GM12878 (cell line): ENCODE measurements around the gene SPCS3. TPM values are rescaled to one million over a fixed set of nuclear protein-coding genes. Genes with fewer than 3 reads are reported as not detected.
"Not testable (repeated sequence)": the region's sequence is repeated elsewhere in the genome, so short reads cannot be mapped to it uniquely, and the experiment has no call there.

Experiments used
- ATAC-seq: fragments of 200-7000 bp; cut with Tn5 transposase; 3 replicates; pipeline ENCODE4 v1.9.1; 2020; ENCODE audit warnings: mild to moderate bottlenecking, moderate library complexity
- BruUV-seq: library from RNA; stranded (reverse); fragments of 400-500 nt; replicated peaks from 2 replicates; lab custom pipeline; 2021; lab: Mats Ljungman, UMichigan
- CTCF ChIA-PET: fragments of 300-600 bp; sonication (Branson Sonifier 250); formaldehyde crosslinking; extraction: SDS; loops from one replicate; lab custom pipeline; 2021; ENCODE audit warnings: inconsistent platforms; lab: Yijun Ruan, JAX
- POLR2A ChIA-PET: fragments of 350-600 bp; formaldehyde crosslinking; extraction: SDS; loops from one replicate; lab custom pipeline; 2021; ENCODE audit warnings: inconsistent platforms; lab: Charles Lee
- RAD21 ChIA-PET: fragments of 300-600 bp; sonication (Branson Sonifier 250); formaldehyde crosslinking; loops from one replicate; lab custom pipeline; 2023; ENCODE audit warnings: antibody characterized with exemption; ENCODE audit not compliant: unreplicated experiment; lab: Charles Lee
- SMC1A ChIA-PET: fragments of 300-600 bp; sonication (Branson Sonifier 250); formaldehyde crosslinking; loops from one replicate; lab custom pipeline; 2023; ENCODE audit not compliant: unreplicated experiment, uncharacterized antibody; lab: Charles Lee
- DNase-seq: peaks from one replicate; pipeline ENCODE4 v3.0.0-alpha.2; 2011; ENCODE audit warnings: low read depth, low spot score
- FAIRE-seq: peaks from 3 replicates; lab custom pipeline; 2011; peaks lifted over from hg19 to GRCh38; lab: Jason Lieb, UNC
- H2AFZ ChIP-seq: 2 replicates; pipeline ENCODE4 v1.6.0; 2011; ENCODE audit warnings: low read depth, low read length, control low read depth; ENCODE audit not compliant: control insufficient read depth
- H3K27ac ChIP-seq: 2 replicates; pipeline ENCODE4 v1.5.1; 2011; ENCODE audit warnings: control low read depth; ENCODE audit not compliant: control insufficient read depth, insufficient read depth
- H3K27me3 ChIP-seq, 2 experiments: replicated peaks in 1 of 2; 2 replicates each; pipeline versions ENCODE4 v1.6.0 to v1.6.1; 2011; ENCODE audit warnings: low read length in 1 of 2; ENCODE audit not compliant: control insufficient read depth in 2 of 2, insufficient read depth in 2 of 2
- H3K36me3 ChIP-seq, 2 experiments: 2 replicates each; pipeline ENCODE4 v1.5.1; 2011; ENCODE audit warnings: low read length in 1 of 2; ENCODE audit not compliant: control insufficient read depth in 2 of 2, insufficient read depth in 2 of 2
- H3K4me1 ChIP-seq: 2 replicates; pipeline ENCODE4 v1.6.1; 2011; ENCODE audit warnings: mild to moderate bottlenecking, low read length, moderate library complexity, mixed read lengths; ENCODE audit not compliant: control insufficient read depth, insufficient read depth
- H3K4me2 ChIP-seq: 2 replicates; pipeline ENCODE4 v1.6.0; 2011; ENCODE audit warnings: control low read depth; ENCODE audit not compliant: control insufficient read depth, insufficient read depth
- H3K4me3 ChIP-seq: fragments of 200-600 bp; sonication (generic); 2 replicates; pipeline ENCODE4 v1.5.1; 2016
- H3K79me2 ChIP-seq: 2 replicates; pipeline ENCODE4 v1.6.0; 2011; ENCODE audit warnings: low read length; ENCODE audit not compliant: control insufficient read depth, insufficient read depth
- H3K9ac ChIP-seq: 2 replicates; pipeline ENCODE4 v1.8.0; 2011; ENCODE audit warnings: low read length, control low read depth, mixed read lengths; ENCODE audit not compliant: control insufficient read depth, insufficient read depth
- H3K9me3 ChIP-seq: replicated peaks from 3 replicates; pipeline ENCODE4 v1.5.1; 2011; ENCODE audit warnings: mild to moderate bottlenecking, low read length; ENCODE audit not compliant: control insufficient read depth, insufficient read depth
- H4K20me1 ChIP-seq: 2 replicates; pipeline ENCODE4 v1.6.0; 2011; ENCODE audit not compliant: control insufficient read depth, insufficient read depth
- CHD1 ChIP-seq: IDR thresholded peaks from 2 replicates; pipeline ENCODE4 v1.6.1; 2012; ENCODE audit warnings: low read depth, low read length, improper control_type of control experiment
- ZNF384 ChIP-seq: IDR thresholded peaks from 2 replicates; pipeline ENCODE4 v1.6.1; 2012; ENCODE audit warnings: low read depth, mild to moderate bottlenecking, low read length, improper control_type of control experiment, borderline replicate concordance
- WGBS: methylation state at CpG from one replicate; pipeline ENCODE4 v1.1.6; 2016; ENCODE audit warnings: low lambda C conversion rate; ENCODE audit not compliant: insufficient replicate concordance, insufficient coverage; ENCODE audit errors: missing lambda C conversion rate; 5-methylcytosine and 5-hydroxymethylcytosine counted together
- in situ Hi-C: fragments of 300-500 bp; cut with MboI; formaldehyde crosslinking; loops from 9 replicates; pipeline ENCODE4 v1.14.3; 2018; ENCODE audit warnings: mixed read lengths
- intact Hi-C: fragments of 100-400 bp; cut with micrococcal nuclease; formaldehyde crosslinking; loops from one replicate; pipeline ENCODE4 v1.14.2; 2022; ENCODE audit not compliant: unreplicated experiment
- polyA plus RNA-seq, 11 experiments: library from polyadenylated mRNA; depleted of rRNA in 4 of 11; unstranded in 6 of 11; stranded (reverse) in 5 of 11; fragments of >200 nt; fragmentation: Nextera tagmentation in 4 of 11; fragmentation: Illumina TruSeq in 1 of 11; extraction: Ambion mirVana in 4 of 11; extraction: Trizol in 1 of 11; gene quantifications; 1 replicate in 1 of 11; 2 replicates in 10 of 11; pipeline versions ENCODE4 v1.2.1 to v1.2.3, GENCODE V29; 2011 to 2016; ENCODE audit warnings: inconsistent platforms in 2 of 11, missing spikeins in 2 of 11, low read depth in 1 of 11
- total RNA-seq, 4 experiments: library from RNA; depleted of rRNA in 3 of 4; stranded (reverse); fragments of >200 nt in 3 of 4; fragmentation: Illumina TruSeq in 1 of 4; extraction: Trizol in 1 of 4; gene quantifications; 2 replicates each; pipeline versions ENCODE4 v1.2.1 to v1.2.3, GENCODE V29; 2013 to 2021
- TF ChIP-seq, protein P1 (sequence below): fragments of 450-650 bp; IDR thresholded peaks from 2 replicates; pipeline ENCODE4 v1.6.1; 2016; ENCODE audit warnings: mild to moderate bottlenecking
- TF ChIP-seq, protein P2 (sequence below), 3 experiments: IDR thresholded peaks in 2 of 3; conservative IDR thresholded peaks in 1 of 3; 2 replicates each; pipeline ENCODE4 v1.5.1; 2011; ENCODE audit warnings: low read depth in 3 of 3, low read length in 3 of 3, mild to moderate bottlenecking in 3 of 3, control low read depth in 2 of 3, moderate library complexity in 2 of 3, inconsistent platforms in 1 of 3, mixed read lengths in 1 of 3; ENCODE audit not compliant: control insufficient read depth in 2 of 3, insufficient read depth in 1 of 3; ENCODE audit errors: extremely low read depth in 1 of 3
- TF ChIP-seq, protein P3 (sequence below): fragments of 150-350 bp; IDR thresholded peaks from 2 replicates; pipeline ENCODE4 v1.6.1; 2016; ENCODE audit warnings: low read depth, low read length

Gene SPCS3
- total and polyA plus RNA-seq, 10 of the 15 experiments (the other 5 are each of a cell fraction or from before 2014, with no cell fraction given): 50.0 to 151 (median 76.4) TPM

DNA sequence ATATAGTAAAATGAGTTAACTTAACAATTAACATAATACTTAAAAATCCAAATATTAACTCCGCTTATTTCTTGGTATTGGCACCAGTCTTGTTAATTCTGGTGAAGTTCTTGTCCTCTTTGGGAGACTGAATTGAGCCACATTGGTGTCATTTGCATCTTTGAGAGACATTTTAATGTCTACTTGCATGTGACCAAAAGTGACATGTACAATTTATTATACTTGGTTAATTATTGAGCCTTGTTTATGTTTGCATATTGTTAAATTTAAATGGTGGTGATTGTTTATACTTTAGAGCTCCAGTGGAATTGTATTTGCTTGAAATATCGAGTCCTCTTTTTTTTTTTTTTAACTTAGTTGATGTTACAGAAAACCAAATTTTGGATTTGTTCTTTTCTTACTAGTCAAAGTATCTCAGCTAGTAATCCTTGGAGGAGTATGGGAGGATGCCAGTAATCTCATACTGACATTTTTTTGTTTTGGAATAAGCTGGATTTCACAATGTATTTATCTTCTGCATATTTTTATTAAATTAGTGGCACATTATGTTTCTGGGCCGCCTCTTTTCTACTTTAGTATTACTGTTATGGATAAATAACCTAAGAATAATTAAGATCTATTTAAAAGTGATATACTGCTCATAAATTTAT, 3.9 kb downstream of the SPCS3 start:
- Histone ChIP-seq H3K79me2 (peaks cover 62% of the 10 kb centered on the region), H3K4me3 (peak overlapping the region; percentile 12), H3K4me1 (peaks cover 9% of the 10 kb centered on the region; the same call in 1 of the 2 replicates), H3K36me3 (peaks cover 0 to 7% of the 10 kb centered on the region in 2 experiments; a peak in 1 of 4 replicates), H3K9me3 (no peaks in the 10 kb centered on the region; the same call in 2 of the 3 replicates), H2AFZ (no peak overlapping the region), H3K9ac (no peak overlapping the region), H3K27ac (no peak overlapping the region), H3K27me3 (no peaks in the 10 kb centered on the region), H3K4me2 (peak overlapping the region; percentile 65; the same call in 1 of the 2 replicates), H4K20me1 (no peaks in the 10 kb centered on the region)
- DNase-seq: no peak
- SMC1A ChIA-PET: interaction anchor here (1.0 to 5.6 kb wide), 6 partner anchors 9 to 127 kb away, joined by 3 to 36 read pairs (median 8); no protein-coding TSS in a partner anchor
- in situ Hi-C loops (no loop called here), intact Hi-C loops (loop anchor here (5.0 kb wide), 1 partner anchor 171 kb away; no protein-coding TSS in a partner anchor)
- FAIRE-seq: no peak
- RAD21 ChIA-PET: no interaction called here
- BruUV-seq: no TSS peak
- no peak for ATAC-seq
- TF ChIP-seq, protein P1, sequence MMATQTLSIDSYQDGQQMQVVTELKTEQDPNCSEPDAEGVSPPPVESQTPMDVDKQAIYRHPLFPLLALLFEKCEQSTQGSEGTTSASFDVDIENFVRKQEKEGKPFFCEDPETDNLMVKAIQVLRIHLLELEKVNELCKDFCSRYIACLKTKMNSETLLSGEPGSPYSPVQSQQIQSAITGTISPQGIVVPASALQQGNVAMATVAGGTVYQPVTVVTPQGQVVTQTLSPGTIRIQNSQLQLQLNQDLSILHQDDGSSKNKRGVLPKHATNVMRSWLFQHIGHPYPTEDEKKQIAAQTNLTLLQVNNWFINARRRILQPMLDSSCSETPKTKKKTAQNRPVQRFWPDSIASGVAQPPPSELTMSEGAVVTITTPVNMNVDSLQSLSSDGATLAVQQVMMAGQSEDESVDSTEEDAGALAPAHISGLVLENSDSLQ: peak; percentile 31; the same call in 1 of the 2 replicates
- TF ChIP-seq CHD1 (no peak), ZNF384 (0 out of 2 replicates have a peak, but pooled peaks have one; percentile 18)
- TF ChIP-seq, protein P2, sequence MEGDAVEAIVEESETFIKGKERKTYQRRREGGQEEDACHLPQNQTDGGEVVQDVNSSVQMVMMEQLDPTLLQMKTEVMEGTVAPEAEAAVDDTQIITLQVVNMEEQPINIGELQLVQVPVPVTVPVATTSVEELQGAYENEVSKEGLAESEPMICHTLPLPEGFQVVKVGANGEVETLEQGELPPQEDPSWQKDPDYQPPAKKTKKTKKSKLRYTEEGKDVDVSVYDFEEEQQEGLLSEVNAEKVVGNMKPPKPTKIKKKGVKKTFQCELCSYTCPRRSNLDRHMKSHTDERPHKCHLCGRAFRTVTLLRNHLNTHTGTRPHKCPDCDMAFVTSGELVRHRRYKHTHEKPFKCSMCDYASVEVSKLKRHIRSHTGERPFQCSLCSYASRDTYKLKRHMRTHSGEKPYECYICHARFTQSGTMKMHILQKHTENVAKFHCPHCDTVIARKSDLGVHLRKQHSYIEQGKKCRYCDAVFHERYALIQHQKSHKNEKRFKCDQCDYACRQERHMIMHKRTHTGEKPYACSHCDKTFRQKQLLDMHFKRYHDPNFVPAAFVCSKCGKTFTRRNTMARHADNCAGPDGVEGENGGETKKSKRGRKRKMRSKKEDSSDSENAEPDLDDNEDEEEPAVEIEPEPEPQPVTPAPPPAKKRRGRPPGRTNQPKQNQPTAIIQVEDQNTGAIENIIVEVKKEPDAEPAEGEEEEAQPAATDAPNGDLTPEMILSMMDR (IDR thresholded peaks at IDR 0.05 in 2 of 3, conservative IDR thresholded peaks at IDR 0.05 in 1 of 3; ENCODE audit: control insufficient read depth in 2 of 3, extremely low read depth in 1 of 3, insufficient read depth in 1 of 3, low read depth in 3 of 3, low read length in 3 of 3): no peak
- TF ChIP-seq, protein P3, sequence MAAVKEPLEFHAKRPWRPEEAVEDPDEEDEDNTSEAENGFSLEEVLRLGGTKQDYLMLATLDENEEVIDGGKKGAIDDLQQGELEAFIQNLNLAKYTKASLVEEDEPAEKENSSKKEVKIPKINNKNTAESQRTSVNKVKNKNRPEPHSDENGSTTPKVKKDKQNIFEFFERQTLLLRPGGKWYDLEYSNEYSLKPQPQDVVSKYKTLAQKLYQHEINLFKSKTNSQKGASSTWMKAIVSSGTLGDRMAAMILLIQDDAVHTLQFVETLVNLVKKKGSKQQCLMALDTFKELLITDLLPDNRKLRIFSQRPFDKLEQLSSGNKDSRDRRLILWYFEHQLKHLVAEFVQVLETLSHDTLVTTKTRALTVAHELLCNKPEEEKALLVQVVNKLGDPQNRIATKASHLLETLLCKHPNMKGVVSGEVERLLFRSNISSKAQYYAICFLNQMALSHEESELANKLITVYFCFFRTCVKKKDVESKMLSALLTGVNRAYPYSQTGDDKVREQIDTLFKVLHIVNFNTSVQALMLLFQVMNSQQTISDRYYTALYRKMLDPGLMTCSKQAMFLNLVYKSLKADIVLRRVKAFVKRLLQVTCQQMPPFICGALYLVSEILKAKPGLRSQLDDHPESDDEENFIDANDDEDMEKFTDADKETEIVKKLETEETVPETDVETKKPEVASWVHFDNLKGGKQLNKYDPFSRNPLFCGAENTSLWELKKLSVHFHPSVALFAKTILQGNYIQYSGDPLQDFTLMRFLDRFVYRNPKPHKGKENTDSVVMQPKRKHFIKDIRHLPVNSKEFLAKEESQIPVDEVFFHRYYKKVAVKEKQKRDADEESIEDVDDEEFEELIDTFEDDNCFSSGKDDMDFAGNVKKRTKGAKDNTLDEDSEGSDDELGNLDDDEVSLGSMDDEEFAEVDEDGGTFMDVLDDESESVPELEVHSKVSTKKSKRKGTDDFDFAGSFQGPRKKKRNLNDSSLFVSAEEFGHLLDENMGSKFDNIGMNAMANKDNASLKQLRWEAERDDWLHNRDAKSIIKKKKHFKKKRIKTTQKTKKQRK: no peak
- WGBS: 100% methylated on average over 3 of the region's 3 CpGs
- CTCF ChIA-PET: interaction anchor here (1.0 to 3.5 kb wide), 4 partner anchors 9 to 289 kb away, joined by 3 to 27 read pairs (median 10); no protein-coding TSS in a partner anchor
- POLR2A ChIA-PET: interaction anchor here (1.0 kb wide), 1 partner anchor 128 kb away, joined by 4 read pairs; the partner anchor contains the start of gene SPATA4

DNA sequence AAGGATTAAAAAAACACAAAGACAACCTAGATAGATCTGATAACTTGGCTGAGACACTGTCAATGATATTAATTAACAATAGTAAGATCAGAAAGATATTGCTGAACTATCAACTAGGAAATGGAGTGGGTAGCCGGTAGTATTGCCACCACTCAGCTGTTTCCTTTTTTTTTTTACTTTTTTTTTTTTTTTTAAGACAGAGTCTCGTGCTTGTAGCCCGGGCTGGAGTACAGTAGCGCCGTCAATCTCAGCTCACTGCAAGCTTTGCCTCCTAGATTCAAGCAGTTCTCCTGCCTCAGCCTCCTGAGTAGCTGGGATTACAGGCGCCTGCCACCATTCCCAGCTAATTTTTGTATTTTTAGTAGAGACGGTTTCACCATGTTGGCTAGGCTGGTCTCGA, 5.1 kb downstream of the SPCS3 start:
- not testable (repeated sequence) for H4K20me1 ChIP-seq, FAIRE-seq, DNase-seq, H2AFZ ChIP-seq, BruUV-seq, ATAC-seq, H3K4me1 ChIP-seq, H3K9me3 ChIP-seq, H3K36me3 ChIP-seq, H3K27me3 ChIP-seq, H3K4me2 ChIP-seq, H3K27ac ChIP-seq, H3K9ac ChIP-seq
- SMC1A ChIA-PET: interaction anchor here (0.6 to 5.6 kb wide), 7 partner anchors 10 to 487 kb away, joined by 3 to 36 read pairs (median 5); no protein-coding TSS in a partner anchor
- RAD21 ChIA-PET: interaction anchor here (0.5 kb wide), 1 partner anchor 172 kb away, joined by 4 read pairs; no protein-coding TSS in a partner anchor
- POLR2A ChIA-PET: interaction anchor here (0.6 to 0.8 kb wide), 6 partner anchors 11 to 1401 kb away, joined by 3 to 8 read pairs (median 3); no protein-coding TSS in a partner anchor
- in situ Hi-C loops: loop anchor here (25.0 kb wide), 2 partner anchors 288 to 763 kb away; no protein-coding TSS in a partner anchor
- intact Hi-C loops: loop anchor here (5.0 kb wide), 1 partner anchor 173 kb away; no protein-coding TSS in a partner anchor
- peaks cover 62% of the 10 kb centered on the region for H3K79me2 ChIP-seq
- 0 out of 2 replicates have a peak overlapping the region, but pooled peaks have one; percentile 42 for H3K4me3 ChIP-seq
- WGBS: 82% methylated on average over 6 of the region's 8 CpGs
- CTCF ChIA-PET: interaction anchor here (0.8 to 3.5 kb wide), 6 partner anchors 12 to 290 kb away, joined by 3 to 27 read pairs (median 6); no protein-coding TSS in a partner anchor
